Measurements from ENCODE around the gene CKM.

DNA sequence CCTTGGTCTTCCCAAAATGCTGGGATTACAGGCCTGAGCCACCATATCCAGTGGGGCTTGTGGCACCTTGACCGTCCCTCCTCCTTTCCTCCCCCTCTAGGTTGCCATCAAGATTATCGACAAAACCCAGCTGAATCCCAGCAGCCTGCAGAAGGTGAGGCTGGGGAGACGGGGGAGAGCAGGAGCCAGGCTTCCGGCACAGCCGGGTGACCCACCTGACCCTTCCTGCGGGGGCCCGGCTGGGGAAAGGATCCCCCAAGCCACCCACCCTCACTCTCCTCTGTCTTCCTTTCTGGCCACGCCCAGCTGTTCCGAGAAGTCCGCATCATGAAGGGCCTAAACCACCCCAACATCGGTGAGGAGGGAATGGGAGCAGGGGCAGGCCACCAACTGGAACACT is 59.7 kb downstream of the CKM start:
- TF ChIP-seq, protein P1, sequence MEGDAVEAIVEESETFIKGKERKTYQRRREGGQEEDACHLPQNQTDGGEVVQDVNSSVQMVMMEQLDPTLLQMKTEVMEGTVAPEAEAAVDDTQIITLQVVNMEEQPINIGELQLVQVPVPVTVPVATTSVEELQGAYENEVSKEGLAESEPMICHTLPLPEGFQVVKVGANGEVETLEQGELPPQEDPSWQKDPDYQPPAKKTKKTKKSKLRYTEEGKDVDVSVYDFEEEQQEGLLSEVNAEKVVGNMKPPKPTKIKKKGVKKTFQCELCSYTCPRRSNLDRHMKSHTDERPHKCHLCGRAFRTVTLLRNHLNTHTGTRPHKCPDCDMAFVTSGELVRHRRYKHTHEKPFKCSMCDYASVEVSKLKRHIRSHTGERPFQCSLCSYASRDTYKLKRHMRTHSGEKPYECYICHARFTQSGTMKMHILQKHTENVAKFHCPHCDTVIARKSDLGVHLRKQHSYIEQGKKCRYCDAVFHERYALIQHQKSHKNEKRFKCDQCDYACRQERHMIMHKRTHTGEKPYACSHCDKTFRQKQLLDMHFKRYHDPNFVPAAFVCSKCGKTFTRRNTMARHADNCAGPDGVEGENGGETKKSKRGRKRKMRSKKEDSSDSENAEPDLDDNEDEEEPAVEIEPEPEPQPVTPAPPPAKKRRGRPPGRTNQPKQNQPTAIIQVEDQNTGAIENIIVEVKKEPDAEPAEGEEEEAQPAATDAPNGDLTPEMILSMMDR (conservative IDR thresholded peaks at IDR 0.05 in 1 of 2, IDR thresholded peaks at IDR 0.05 in 1 of 2; ENCODE audit: low read depth in 1 of 2, low read length in 2 of 2) = no peak
- TF ChIP-seq EZH2 (IDR thresholded peaks at IDR 0.05; ENCODE audit: low read length, missing control alignments) = no peak

Data from fibroblast of lung (primary cell).